K562 (cell line): ENCODE data around the gene TNN. TPM values are rescaled to one million over a fixed set of nuclear protein-coding genes. Genes with fewer than 3 reads are reported as not detected.

Experiments
- ATAC-seq: fragments of 200-7000 bp; cut with Tn5 transposase; 3 replicates; pipeline ENCODE4 v1.9.1; 2020; ENCODE audit warnings: moderate library complexity
- BruUV-seq: library from RNA; stranded (reverse); fragments of 400-500 nt; replicated peaks from 2 replicates; lab custom pipeline; 2021; lab: Mats Ljungman, UMichigan
- CTCF ChIA-PET: fragments of 300-600 bp; formaldehyde crosslinking; extraction: SDS; loops from one replicate; lab custom pipeline; 2021; ENCODE audit warnings: low intra/inter-chr PET ratio; lab: Yijun Ruan, JAX
- POLR2A ChIA-PET: fragments of 300-600, 350-650 bp; sonication (Branson Sonifier 250); formaldehyde crosslinking; extraction: SDS; loops from one replicate; lab custom pipeline; 2021; ENCODE audit warnings: antibody characterized with exemption, inconsistent platforms; lab: Yijun Ruan, JAX
- DNase-seq, 4 experiments: peaks; one replicate each; pipeline versions ENCODE4 v3.0.0 to v3.0.0-alpha.2; 2011 to 2018; ENCODE audit warnings: low spot score in 3 of 4, mixed read lengths in 3 of 4; ENCODE audit errors: extremely low read depth in 1 of 4
- FAIRE-seq: peaks from 2 replicates; lab custom pipeline; 2011; peaks lifted over from hg19 to GRCh38; lab: Jason Lieb, UNC
- H2AFZ ChIP-seq: 2 replicates; pipeline ENCODE4 v1.6.0; 2011; ENCODE audit warnings: low read depth, low read length, control low read depth, inconsistent platforms
- H3K27ac ChIP-seq: fragments of 200-600 bp; 3 replicates; pipeline ENCODE4 v1.8.0; 2011; ENCODE audit warnings: low read depth, mild to moderate bottlenecking, control low read depth, inconsistent platforms, low read length, moderate library complexity, mixed read lengths; ENCODE audit errors: extremely low read depth
- H3K27me3 ChIP-seq, 2 experiments: fragments of 300-600 bp in 1 of 2; 2 replicates in 1 of 2; 3 replicates in 1 of 2; pipeline versions ENCODE4 v1.6.0 to v1.8.0; 2011; ENCODE audit warnings: inconsistent platforms in 2 of 2, low read length in 2 of 2, mild to moderate bottlenecking in 1 of 2, mixed read lengths in 1 of 2, moderate library complexity in 1 of 2; ENCODE audit not compliant: control insufficient read depth in 2 of 2, insufficient read depth in 2 of 2
- H3K36me3 ChIP-seq: fragments of 300-600 bp; 3 replicates; pipeline ENCODE4 v1.8.0; 2011; ENCODE audit warnings: mild to moderate bottlenecking, low read length, inconsistent platforms; ENCODE audit not compliant: control insufficient read depth, insufficient read depth
- H3K4me1 ChIP-seq, 2 experiments: fragments of 200-600 bp in 1 of 2; replicated peaks in 1 of 2; 2 replicates in 1 of 2; 3 replicates in 1 of 2; pipeline versions ENCODE4 v1.5.1 to v1.8.0; 2011; ENCODE audit warnings: inconsistent platforms in 2 of 2, low read length in 2 of 2, mild to moderate bottlenecking in 1 of 2, mixed read lengths in 1 of 2, moderate library complexity in 1 of 2; ENCODE audit not compliant: control insufficient read depth in 2 of 2, insufficient read depth in 2 of 2
- H3K4me2 ChIP-seq: 2 replicates; pipeline ENCODE4 v1.6.1; 2011; ENCODE audit warnings: low read length, control low read depth, inconsistent platforms, mixed read lengths; ENCODE audit not compliant: insufficient read depth
- H3K4me3 ChIP-seq: fragments of 200-600 bp; sonication (generic), shearing (Covaris generic); 2 replicates; pipeline ENCODE4 v1.5.1; 2016; ENCODE audit warnings: control low read depth, inconsistent platforms
- H3K79me2 ChIP-seq: fragments of 200-600 bp; 3 replicates; pipeline ENCODE4 v1.8.0; 2011; ENCODE audit warnings: low read length, inconsistent platforms; ENCODE audit not compliant: control insufficient read depth, insufficient read depth
- H3K9ac ChIP-seq, 2 experiments: 2 replicates each; pipeline versions ENCODE4 v1.6.0 to v1.6.1; 2011; ENCODE audit warnings: low read depth in 2 of 2, low read length in 2 of 2, control low read depth in 1 of 2, inconsistent platforms in 1 of 2, mild to moderate bottlenecking in 1 of 2, mixed read lengths in 1 of 2; ENCODE audit not compliant: insufficient read depth in 1 of 2
- H3K9me1 ChIP-seq: one replicate; pipeline ENCODE4 v1.6.0; 2011; ENCODE audit warnings: inconsistent platforms, mild to moderate bottlenecking, low read length, moderate library complexity; ENCODE audit not compliant: control insufficient read depth, insufficient read depth
- H3K9me3 ChIP-seq: replicated peaks from 2 replicates; pipeline ENCODE4 v1.5.1; 2011; ENCODE audit warnings: low read depth, low read length, inconsistent platforms; ENCODE audit not compliant: control insufficient read depth, insufficient read depth
- H4K20me1 ChIP-seq: replicated peaks from 2 replicates; pipeline ENCODE4 v1.6.1; 2011; ENCODE audit warnings: low read length, inconsistent platforms, mixed read lengths; ENCODE audit not compliant: control insufficient read depth, insufficient read depth
- ARHGAP35 ChIP-seq: fragments of 450-650 bp; IDR thresholded peaks from 2 replicates; pipeline ENCODE4 v1.6.1; 2018; ENCODE audit not compliant: partially characterized antibody
- ARID3A ChIP-seq: IDR thresholded peaks from 2 replicates; pipeline ENCODE4 v1.6.1; 2012; ENCODE audit warnings: low read depth, low read length, improper control_type of control experiment, borderline replicate concordance
- ATF1 ChIP-seq, 2 experiments: fragments of 450-650 bp in 1 of 2; IDR thresholded peaks; 2 replicates each; pipeline ENCODE4 v1.6.1; 2016; ENCODE audit warnings: missing compliant biosample characterization in 1 of 2, missing genetic modification characterization in 1 of 2
- CEBPG ChIP-seq, 3 experiments: fragments of 200-800 bp in 1 of 3; sonication (Bioruptor generic) in 1 of 3; sonication (generic) in 1 of 3; formaldehyde crosslinking in 1 of 3; IDR thresholded peaks in 2 of 3; conservative IDR thresholded peaks in 1 of 3; 2 replicates each; pipeline versions ENCODE4 v1.6.1 to v1.8.0; 2016 to 2022; ENCODE audit warnings: missing compliant biosample characterization in 2 of 3, missing genetic modification characterization in 2 of 3, mild to moderate bottlenecking in 1 of 3, missing genetic modification reagents in 1 of 3
- CREB1 ChIP-seq, 2 experiments: sonication (generic) in 1 of 2; formaldehyde crosslinking in 1 of 2; IDR thresholded peaks; 2 replicates each; pipeline versions ENCODE4 v1.6.1 to v1.8.0; 2012 to 2022; ENCODE audit warnings: inconsistent platforms in 1 of 2, mild to moderate bottlenecking in 1 of 2, missing genetic modification reagents in 1 of 2, moderate library complexity in 1 of 2
- CTCF ChIP-seq, 3 experiments: IDR thresholded peaks in 2 of 3; conservative IDR thresholded peaks in 1 of 3; 2 replicates each; pipeline ENCODE4 v1.5.1; 2011 to 2012; ENCODE audit warnings: low read length in 3 of 3, mild to moderate bottlenecking in 3 of 3, control low read depth in 2 of 3, improper control_type of control experiment in 1 of 3, inconsistent platforms in 1 of 3, low read depth in 1 of 3, mixed read lengths in 1 of 3, moderate library complexity in 1 of 3; ENCODE audit not compliant: insufficient read depth in 2 of 3
- FOSL1 ChIP-seq: fragments of 200-800 bp; sonication (Bioruptor generic); conservative IDR thresholded peaks from 2 replicates; pipeline ENCODE4 v1.6.1; 2016; ENCODE audit warnings: missing genetic modification characterization, missing compliant biosample characterization
- MYC ChIP-seq, 2 experiments: fragments of 250-450 bp in 1 of 2; sonication (Bioruptor Pico) in 1 of 2; IDR thresholded peaks; 2 replicates each; pipeline versions ENCODE4 v1.5.1 to v1.6.1; 2012 to 2021; ENCODE audit warnings: low read depth in 2 of 2, borderline replicate concordance in 1 of 2, improper control_type of control experiment in 1 of 2, low read length in 1 of 2, mild to moderate bottlenecking in 1 of 2, moderate library complexity in 1 of 2
- NFYB ChIP-seq: IDR thresholded peaks from 2 replicates; pipeline ENCODE4 v1.6.1; 2011; ENCODE audit warnings: mild to moderate bottlenecking, moderate library complexity; ENCODE audit not compliant: insufficient read length; ENCODE audit errors: extremely low read depth
- NR2C1 ChIP-seq, 2 experiments: fragments of 450-650 bp; IDR thresholded peaks; 2 replicates each; pipeline ENCODE4 v1.6.1; 2017; ENCODE audit warnings: mild to moderate bottlenecking in 2 of 2, antibody characterized with exemption in 1 of 2, inconsistent platforms in 1 of 2, missing compliant biosample characterization in 1 of 2, missing genetic modification characterization in 1 of 2
- RAD51 ChIP-seq: fragments of 450-650 bp; IDR thresholded peaks from 2 replicates; pipeline ENCODE4 v1.7.1; 2016; ENCODE audit warnings: low read depth, mild to moderate bottlenecking, borderline replicate concordance
- RFX5 ChIP-seq: IDR thresholded peaks from 2 replicates; pipeline ENCODE4 v1.6.1; 2011; ENCODE audit warnings: low read depth, mild to moderate bottlenecking, improper control_type of control experiment, low read length
- ZC3H4 ChIP-seq: sonication (generic); formaldehyde crosslinking; IDR thresholded peaks from 2 replicates; pipeline ENCODE4 v1.9.0; 2021; ENCODE audit warnings: missing genetic modification reagents, borderline replicate concordance
- WGBS: fragments of 100-300 bp; shearing (Covaris generic); methylation state at CpG from one replicate; pipeline ENCODE4 v1.1.6; 2016; ENCODE audit warnings: low coverage, mixed read lengths; ENCODE audit not compliant: insufficient coverage; ENCODE audit errors: missing lambda C conversion rate; 5-methylcytosine and 5-hydroxymethylcytosine counted together
- in situ Hi-C: fragments of 300-500 bp; cut with MboI; formaldehyde crosslinking; loops from 4 replicates; pipeline ENCODE4 v1.15.0; 2018; ENCODE audit warnings: inconsistent platforms, mixed read lengths
- intact Hi-C: fragments of 100-400 bp; cut with micrococcal nuclease; formaldehyde crosslinking; loops from 2 replicates; pipeline ENCODE4 v1.14.2; 2022
- polyA plus RNA-seq, 8 experiments: library from polyadenylated mRNA; depleted of rRNA in 4 of 8; stranded (reverse) in 5 of 8; unstranded in 3 of 8; fragments of >200 nt; fragmentation: Nextera tagmentation in 2 of 8; fragmentation: Illumina TruSeq in 1 of 8; extraction: Ambion mirVana in 2 of 8; extraction: Trizol in 1 of 8; gene quantifications; 2 replicates each; pipeline versions ENCODE4 v1.2.1 to v1.2.3, GENCODE V29; 2011 to 2014; ENCODE audit warnings: inconsistent platforms in 1 of 8, missing spikeins in 1 of 8
- total RNA-seq, 7 experiments: library from RNA; depleted of rRNA in 6 of 7; stranded (reverse); fragments of >200 nt in 6 of 7; fragmentation: Illumina TruSeq in 2 of 7; extraction: Trizol in 2 of 7; gene quantifications; 2 replicates each; pipeline versions ENCODE4 v1.2.1 to v1.2.3, GENCODE V29; 2011 to 2021; ENCODE audit warnings: low replicate concordance in 1 of 7

TNN gene
- total and polyA plus RNA-seq, 9 of the 15 experiments (the other 6 are each of a cell fraction or from before 2014, with no cell fraction given) = 0.01 to 0.09 (median 0.07) TPM; not detected in 4

- Histone ChIP-seq H4K20me1 (no peaks in the 10 kb centered on the region), H3K4me2 (no peak overlapping the region), H3K4me1 (no peaks in the 10 kb centered on the region; a peak in 2 of 5 replicates), H2AFZ (no peak overlapping the region), H3K27me3 (peaks cover 12 to 24% of the 10 kb centered on the region in 2 experiments), H3K9me3 (no peaks in the 10 kb centered on the region), H3K36me3 (no peaks in the 10 kb centered on the region), H3K9ac (no peak overlapping the region), H3K9me1 (no peaks in the 10 kb centered on the region), H3K27ac (no peak overlapping the region), H3K79me2 (no peaks in the 10 kb centered on the region), H3K4me3 (no peak overlapping the region)
- 5% methylated on average over 5 of the region's 5 CpGs for WGBS
- DNase-seq (peak in 2 of 4 experiments; percentile 22 to 23), ATAC-seq (no peak; the same call in 2 of the 3 replicates), FAIRE-seq (peak; percentile 77)
- CTCF ChIA-PET = no interaction called here
- in situ Hi-C loops (loop anchor here (5.0 kb wide), 2 partner anchors 88 to 363 kb away; no protein-coding TSS in a partner anchor), intact Hi-C loops (loop anchor here (10.0 kb wide), 1 partner anchor 245 kb away; no protein-coding TSS in a partner anchor)
- TF ChIP-seq FOSL1 (no peak), ARHGAP35 (no peak), ATF1 (CRISPR knock-in tag; IDR thresholded peaks at IDR 0.05) (no peak), ATF1 (tag; IDR thresholded peaks at IDR 0.05) (peak; percentile 74; the same call in 1 of the 2 replicates), NR2C1 (IDR thresholded peaks at IDR 0.05) (no peak), NR2C1 (tag; IDR thresholded peaks at IDR 0.05) (no peak), CEBPG (CRISPR knock-in tag; IDR thresholded peaks at IDR 0.05) (no peak; the same call in 1 of the 2 replicates), CEBPG (tag; conservative IDR thresholded peaks at IDR 0.05 in 1 of 2, IDR thresholded peaks at IDR 0.05 in 1 of 2) (peak; percentile 18 to 57; a peak in 2 of 4 replicates), CTCF (IDR thresholded peaks at IDR 0.05 in 2 of 3, conservative IDR thresholded peaks at IDR 0.05 in 1 of 3; ENCODE audit: insufficient read depth in 2 of 3, low read depth in 1 of 3, low read length in 3 of 3) (peak in 2 of 3 experiments; percentile 16 to 28; a peak in 2 of 6 replicates), NFYB (peak; percentile 26), RAD51 (no peak), CREB1 (IDR thresholded peaks at IDR 0.05) (no peak), CREB1 (CRISPR knock-in tag; IDR thresholded peaks at IDR 0.05) (0 out of 2 replicates have a peak, but pooled peaks have one; percentile 42), ARID3A (0 out of 2 replicates have a peak, but pooled peaks have one; percentile 39), ZC3H4 (CRISPR knock-in tag) (no peak), RFX5 (peak; percentile 95), MYC (IDR thresholded peaks at IDR 0.05; ENCODE audit: low read depth, low read length) (peak; percentile 73), MYC (CRISPR knock-in tag; IDR thresholded peaks at IDR 0.05; ENCODE audit: borderline replicate concordance, low read depth) (no peak)
- POLR2A ChIA-PET = interaction anchor here (0.6 to 0.7 kb wide), 2 partner anchors 364 to 613 kb away, joined by 3 to 4 read pairs; no protein-coding TSS in a partner anchor
- BruUV-seq = no TSS peak
These were observed 62.5 kb downstream of the TNN start for GRCh38 chr1:175129997-175130648.
